Panc1 (cell line): ENCODE measurements around the gene TRIM14. TPM values are rescaled to one million over a fixed set of nuclear protein-coding genes. Genes with fewer than 3 reads are reported as not detected.

Experiments
- ATAC-seq: fragments of 200-7000 bp; cut with Tn5 transposase; 2 replicates; pipeline ENCODE4 v1.9.1; 2020; ENCODE audit warnings: mild to moderate bottlenecking, moderate library complexity
- BruUV-seq: library from RNA; stranded (reverse); fragments of 400-500 nt; replicated peaks from 2 replicates; lab custom pipeline; 2021; lab: Mats Ljungman, UMichigan
- CTCF ChIA-PET: fragments of 300-600 bp; sonication (Branson Sonifier 250); formaldehyde crosslinking; loops from one replicate; lab custom pipeline; 2022; ENCODE audit warnings: antibody characterized with exemption; lab: Charles Lee
- POLR2A ChIA-PET: fragments of 300-600 bp; sonication (Branson Sonifier 250); formaldehyde crosslinking; loops from one replicate; lab custom pipeline; 2022; ENCODE audit warnings: antibody characterized with exemption; lab: Charles Lee
- DNase-seq: peaks from one replicate; pipeline ENCODE4 v3.0.0-alpha.2; 2010; ENCODE audit warnings: low read depth, low spot score
- H3K27ac ChIP-seq: 2 replicates; pipeline ENCODE4 v1.5.1; 2011; ENCODE audit warnings: mild to moderate bottlenecking, low read length, inconsistent platforms
- H3K27me3 ChIP-seq: fragments of 200-500 bp; sonication (Bioruptor generic); 2 replicates; pipeline ENCODE4 v1.6.0; 2014; ENCODE audit warnings: low read length, inconsistent platforms; ENCODE audit not compliant: control insufficient read depth, insufficient read depth
- H3K36me3 ChIP-seq: fragments of 200-500 bp; sonication (Bioruptor generic); 2 replicates; pipeline ENCODE4 v1.5.1; 2014; ENCODE audit warnings: inconsistent platforms, mild to moderate bottlenecking, low read length, moderate library complexity; ENCODE audit not compliant: control insufficient read depth, insufficient read depth
- H3K4me1 ChIP-seq: 2 replicates; pipeline ENCODE4 v1.5.1; 2011; ENCODE audit warnings: inconsistent platforms, mild to moderate bottlenecking, low read length, moderate library complexity; ENCODE audit not compliant: control insufficient read depth, insufficient read depth
- H3K4me3 ChIP-seq, 2 experiments: 2 replicates each; pipeline ENCODE4 v1.5.1; 2011 to 2012; ENCODE audit warnings: low read depth in 2 of 2, low read length in 2 of 2, mild to moderate bottlenecking in 2 of 2, inconsistent platforms in 1 of 2, moderate library complexity in 1 of 2
- H3K9me3 ChIP-seq: fragments of 200-500 bp; sonication (Bioruptor generic); 2 replicates; pipeline ENCODE4 v1.5.1; 2014; ENCODE audit warnings: low read depth, mild to moderate bottlenecking, inconsistent platforms, low read length, moderate library complexity; ENCODE audit not compliant: control insufficient read depth, insufficient read depth
- CTCF ChIP-seq: fragments of 450-650 bp; IDR thresholded peaks from 2 replicates; pipeline ENCODE4 v1.5.1; 2017; ENCODE audit warnings: mild to moderate bottlenecking
- POLR2AphosphoS5 ChIP-seq: IDR thresholded peaks from 2 replicates; pipeline ENCODE4 v1.6.1; 2012; ENCODE audit warnings: mild to moderate bottlenecking, low read depth, low read length, moderate library complexity
- REST ChIP-seq, 2 experiments: IDR thresholded peaks; 2 replicates each; pipeline ENCODE4 v1.6.1; 2011 to 2012; ENCODE audit warnings: low read depth in 2 of 2, control low read depth in 1 of 2, low read length in 1 of 2, mild to moderate bottlenecking in 1 of 2, moderate library complexity in 1 of 2; ENCODE audit not compliant: insufficient read depth in 1 of 2
- SIN3A ChIP-seq: IDR thresholded peaks from 2 replicates; pipeline ENCODE4 v1.6.1; 2012; ENCODE audit warnings: low read depth, mild to moderate bottlenecking, low read length, moderate library complexity, borderline replicate concordance; ENCODE audit not compliant: insufficient read depth
- TCF7L2 ChIP-seq: IDR thresholded peaks from 2 replicates; pipeline ENCODE4 v1.6.1; 2011; ENCODE audit warnings: mild to moderate bottlenecking, low read depth, low read length, inconsistent platforms
- in situ Hi-C: cut with HindIII; loops from 2 replicates; pipeline ENCODE4 v1.10.0; 2016; ENCODE audit warnings: low sequenced_read_pairs, low pct_unique_long_range_greater_than_20kb
- intact Hi-C: fragments of 100-400 bp; cut with micrococcal nuclease; formaldehyde crosslinking; loops from one replicate; pipeline ENCODE4 v1.10.0; 2022; ENCODE audit not compliant: unreplicated experiment
- total RNA-seq: library from RNA; stranded (reverse); gene quantifications from one replicate; pipeline ENCODE4 v1.2.1, GENCODE V29; 2021; ENCODE audit not compliant: unreplicated experiment

TRIM14 gene
- total RNA-seq, 1 experiment from 2014 or later: 9.7 TPM

GRCh38 chr9:98070704-98071103 lies 48.3 kb downstream of the TRIM14 start:
- in situ Hi-C loops: no loop called here
- TF ChIP-seq CTCF (no peak), TCF7L2 (no peak), POLR2AphosphoS5 (no peak), REST (IDR thresholded peaks at IDR 0.05; ENCODE audit: insufficient read depth in 1 of 2, low read depth in 2 of 2, low read length in 1 of 2) (no peak), SIN3A (no peak)
- BruUV-seq: no TSS peak
- POLR2A ChIA-PET: no interaction called here
- Histone ChIP-seq H3K27ac (no peak overlapping the region), H3K4me3 (no peak overlapping the region), H3K27me3 (no peaks in the 10 kb centered on the region), H3K4me1 (no peaks in the 10 kb centered on the region), H3K9me3 (no peaks in the 10 kb centered on the region), H3K36me3 (no peaks in the 10 kb centered on the region; the same call in 1 of the 2 replicates)
- CTCF ChIA-PET: no interaction called here
- intact Hi-C loops: no loop called here
- DNase-seq (no peak), ATAC-seq (no peak)

GRCh38 chr9:98069551-98069950 lies 49.5 kb downstream of the TRIM14 start:
- no peaks in the 10 kb centered on the region for H3K4me1 ChIP-seq
- in situ Hi-C loops: no loop called here
- BruUV-seq: no TSS peak
- H3K27me3 ChIP-seq: no peaks in the 10 kb centered on the region
- no peak overlapping the region for H3K4me3 ChIP-seq
- POLR2A ChIA-PET: no interaction called here
- H3K36me3 ChIP-seq: no peaks in the 10 kb centered on the region; the same call in 1 of the 2 replicates
- DNase-seq (no peak), ATAC-seq (no peak)
- TF ChIP-seq REST (IDR thresholded peaks at IDR 0.05; ENCODE audit: insufficient read depth in 1 of 2, low read depth in 2 of 2, low read length in 1 of 2): no peak
- no peak for TF ChIP-seq TCF7L2
- no peak for TF ChIP-seq POLR2AphosphoS5
- no peak for TF ChIP-seq SIN3A
- TF ChIP-seq CTCF: no peak
- CTCF ChIA-PET: no interaction called here
- H3K27ac ChIP-seq: no peak overlapping the region
- intact Hi-C loops: no loop called here
- H3K9me3 ChIP-seq: no peaks in the 10 kb centered on the region
